ENCODE results near the gene C5orf22.

The C5orf22 gene

DNA sequence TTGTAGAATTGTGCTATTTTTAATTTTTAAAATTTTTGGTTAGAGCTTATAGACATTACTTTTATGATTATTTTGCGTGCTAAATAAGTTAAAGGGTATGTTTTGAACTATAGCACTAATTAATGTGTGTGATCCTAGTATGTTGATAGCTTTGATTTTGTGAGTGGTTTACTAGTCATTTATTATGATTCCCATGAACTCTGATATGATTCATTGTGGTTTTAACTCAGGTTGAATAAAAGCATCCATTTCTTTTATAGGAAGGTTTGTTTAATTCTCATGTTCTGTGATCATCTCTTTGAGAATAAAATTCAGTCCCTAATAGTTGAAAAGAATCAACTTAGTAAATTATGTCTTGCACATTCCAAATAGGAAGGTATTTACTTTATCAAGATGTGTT lies 22.5 kb downstream of the C5orf22 start:
- DNase-seq, result no peak

DNA sequence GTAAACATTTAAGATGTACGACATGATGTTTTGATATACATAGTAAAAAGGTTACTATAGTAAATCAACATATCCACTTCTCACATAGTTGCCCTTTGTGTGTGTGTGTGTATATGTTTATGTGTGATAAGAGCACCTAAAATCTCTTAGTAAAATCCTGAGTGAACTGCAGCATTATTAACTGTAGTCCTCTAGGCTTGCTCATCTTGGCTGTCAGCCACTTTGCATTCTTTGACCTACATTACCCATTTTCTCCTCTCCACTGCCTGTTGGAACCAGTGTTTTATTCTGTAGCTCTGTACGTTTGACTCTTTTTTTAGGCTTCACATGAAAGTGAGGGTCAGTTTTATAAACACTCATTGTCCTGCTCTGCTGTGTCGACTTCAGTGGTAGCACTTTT lies 24.4 kb downstream of the C5orf22 start:
- no peak for DNase-seq

DNA sequence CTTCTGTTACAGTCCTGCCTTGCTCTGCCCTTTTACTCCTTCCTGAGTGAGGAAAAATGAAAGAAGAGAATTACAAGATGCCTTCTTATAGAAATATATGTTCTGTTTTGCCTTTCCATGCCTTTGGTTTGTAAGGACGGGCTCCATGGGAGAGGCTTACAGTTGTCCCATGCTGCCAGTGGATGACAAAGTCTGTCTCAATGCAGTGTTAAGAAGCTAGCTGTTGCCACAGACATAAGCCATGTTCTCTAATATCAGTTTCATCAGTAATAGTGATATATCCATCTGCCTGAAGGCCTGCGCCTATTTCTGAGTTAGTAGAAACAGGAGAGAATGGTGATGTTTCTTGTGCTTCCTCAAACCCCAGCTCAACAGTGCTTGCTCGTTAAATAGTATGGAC lies 27.8 kb downstream of the C5orf22 start:
- no peak for DNase-seq

DNA sequence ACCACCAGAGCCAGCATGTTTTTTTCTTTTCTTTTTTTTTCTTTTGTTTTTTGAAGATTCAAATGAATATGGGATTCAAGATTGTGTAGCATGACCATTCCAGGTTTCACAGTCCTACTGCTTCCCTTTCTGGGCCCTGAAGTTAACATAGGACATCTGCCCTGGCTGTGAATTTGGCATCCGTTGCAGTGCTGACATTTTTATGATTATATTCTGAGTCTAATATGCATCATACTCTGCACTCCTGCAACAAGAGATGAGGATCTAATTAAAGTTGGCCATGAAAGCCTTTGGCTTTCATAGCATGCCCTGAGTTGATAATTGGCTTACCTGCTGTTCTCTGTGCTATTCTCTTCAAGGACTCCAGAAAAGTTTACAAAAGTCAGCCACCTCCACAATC lies 29.8 kb downstream of the C5orf22 start:
- no peak for DNase-seq

DNA sequence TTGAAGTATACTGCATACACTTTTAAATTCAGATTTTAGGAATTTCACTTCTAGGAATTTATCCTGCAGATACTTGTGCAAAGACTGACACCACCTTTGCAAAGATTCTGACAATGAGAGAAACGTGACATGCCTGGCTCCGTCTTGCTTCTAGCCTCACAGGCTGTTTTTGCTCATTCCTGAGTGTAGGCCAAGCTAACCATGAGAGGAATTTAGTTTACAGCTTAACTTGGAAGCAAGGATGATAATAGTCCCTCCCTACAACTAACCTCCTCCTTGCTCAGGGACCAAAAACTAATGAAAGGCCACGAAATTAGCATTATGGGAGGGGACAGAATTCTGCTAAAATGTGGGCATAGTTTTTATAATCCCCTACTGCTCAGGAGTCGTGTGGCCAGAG lies 31.1 kb downstream of the C5orf22 start:
- DNase-seq, result no peak

DNA sequence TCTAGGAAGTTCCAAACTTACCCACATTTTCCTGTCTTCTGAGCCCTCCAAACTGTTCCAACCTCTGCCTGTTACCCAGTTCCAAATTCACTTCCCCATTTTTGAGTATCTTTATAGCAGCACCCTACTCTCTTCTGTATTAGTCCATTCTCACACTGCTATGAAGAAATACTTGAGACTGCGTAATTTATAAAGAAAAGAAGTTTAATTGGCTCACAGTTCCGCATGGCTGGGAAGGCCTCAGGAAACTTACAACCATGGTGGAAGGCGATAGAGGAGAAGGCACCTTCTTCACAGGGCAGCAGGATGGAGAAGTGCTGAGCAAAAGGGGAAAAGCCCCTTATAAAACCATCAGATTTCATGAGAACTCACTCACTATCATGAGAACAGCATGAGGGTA lies 34.3 kb downstream of the C5orf22 start:
- DNase-seq, result peak; percentile 81

DNA sequence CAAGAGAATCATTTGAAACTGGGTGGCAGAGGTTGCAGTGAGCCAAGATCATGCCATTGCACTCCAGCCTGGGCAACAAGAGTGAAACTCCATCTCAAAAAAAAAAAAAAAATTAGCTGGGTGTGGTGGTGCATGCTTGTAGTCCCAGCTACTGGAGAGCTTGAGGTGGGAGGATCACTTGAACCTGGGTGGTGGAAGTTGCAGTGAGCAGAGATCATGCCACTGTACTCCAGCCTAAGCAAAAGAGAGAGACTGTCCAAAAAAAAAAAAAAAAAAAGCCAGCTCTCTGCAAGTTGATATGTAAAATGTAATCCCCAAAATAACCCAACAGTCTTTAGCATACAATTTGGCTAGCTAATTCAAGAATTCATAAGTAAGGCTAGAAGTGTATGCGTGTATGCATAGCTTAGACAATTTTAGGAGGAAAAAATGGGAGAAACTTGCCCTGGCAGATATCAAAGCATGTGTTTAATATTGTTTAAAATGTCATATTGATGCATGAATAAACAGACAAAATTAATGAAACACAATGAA lies 36.3 kb downstream of the C5orf22 start:
- no peak for DNase-seq

DNA sequence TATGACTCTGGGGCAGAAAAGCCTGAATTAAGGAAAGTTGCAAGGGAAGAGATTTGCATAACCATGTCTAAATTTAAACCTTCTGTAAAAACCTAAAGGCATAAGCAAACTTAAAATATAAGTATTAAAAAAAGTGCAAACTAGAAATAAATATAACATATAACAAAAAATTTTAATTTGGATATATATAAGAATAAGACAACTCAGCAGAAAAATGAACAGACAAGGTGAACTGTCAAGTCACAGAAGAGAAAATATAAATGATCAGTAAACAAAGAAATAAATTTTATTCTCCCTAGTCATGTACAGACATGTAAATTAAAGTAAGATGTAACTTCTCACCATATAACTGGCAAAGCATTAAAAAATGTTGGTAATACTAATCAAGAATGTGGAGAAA lies 37.0 kb downstream of the C5orf22 start:
- no peak for DNase-seq

DNA sequence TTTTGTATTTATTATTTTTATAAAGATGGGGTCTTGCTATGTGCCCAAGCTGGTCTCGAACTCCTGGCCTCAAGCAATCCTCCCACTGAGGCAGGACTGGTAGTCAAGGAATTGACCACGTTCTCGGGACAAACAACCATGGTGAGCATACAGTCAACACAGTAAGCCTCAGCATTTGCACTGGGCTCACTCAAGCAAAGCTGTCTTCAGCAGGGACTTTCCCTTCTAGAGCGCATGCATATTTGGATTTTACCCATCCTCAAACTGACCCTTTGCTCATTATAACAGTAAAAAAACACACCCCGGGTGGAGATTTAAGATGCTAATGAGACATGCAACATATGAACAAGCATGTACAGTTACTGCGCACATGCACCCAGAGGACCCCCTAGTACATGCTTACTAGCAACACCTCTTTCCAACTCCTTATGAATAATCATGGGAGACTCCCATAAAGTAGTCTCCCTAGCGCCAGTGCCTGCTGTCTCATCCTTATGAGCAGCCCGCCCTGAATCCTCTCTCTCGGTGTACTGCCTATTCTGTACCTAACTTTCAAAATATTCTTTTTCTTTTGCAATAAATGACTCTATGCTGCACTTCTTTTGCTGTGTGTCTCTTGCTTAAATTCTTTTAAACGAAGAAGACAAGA lies 41.5 kb downstream of the C5orf22 start:
- DNase-seq, result no peak

DNA sequence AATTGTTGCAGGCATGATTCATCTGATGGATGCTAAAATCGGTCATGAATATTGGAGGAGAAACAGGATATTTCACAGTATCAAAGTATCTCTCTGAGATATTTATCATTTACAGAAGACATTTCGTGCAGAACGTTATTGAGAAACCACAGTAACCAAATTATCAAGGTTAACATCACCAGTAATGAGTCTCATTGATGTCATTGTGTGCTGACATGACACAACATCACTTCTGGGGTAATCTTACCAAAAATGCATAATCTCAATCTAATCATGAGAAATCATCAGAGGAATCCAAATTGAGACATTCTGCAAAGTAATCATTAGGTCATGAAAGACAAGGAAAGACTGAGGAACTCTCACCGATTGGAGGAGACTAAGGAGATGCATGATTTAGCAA lies 42.7 kb downstream of the C5orf22 start:
- DNase-seq, result no peak

DNA sequence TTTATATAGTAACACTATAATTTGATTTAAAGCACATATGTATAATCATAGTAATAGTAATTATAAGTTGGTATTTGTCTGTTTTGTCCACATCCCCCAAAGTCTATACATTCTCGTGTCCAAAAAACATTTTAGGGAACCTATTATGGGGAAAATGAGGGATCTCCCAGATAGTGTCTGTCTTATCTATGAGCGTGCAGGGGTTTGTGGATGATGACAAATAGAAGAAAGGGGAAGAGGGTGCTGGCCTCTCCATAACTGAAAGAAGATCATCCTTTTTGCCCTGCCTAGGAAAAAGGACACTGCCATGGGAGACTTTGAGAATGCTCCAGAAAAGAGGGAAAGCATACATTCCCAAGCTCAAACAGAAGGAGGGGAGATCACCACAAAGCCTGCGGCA lies 45.3 kb downstream of the C5orf22 start:
- no peak for DNase-seq

DNA sequence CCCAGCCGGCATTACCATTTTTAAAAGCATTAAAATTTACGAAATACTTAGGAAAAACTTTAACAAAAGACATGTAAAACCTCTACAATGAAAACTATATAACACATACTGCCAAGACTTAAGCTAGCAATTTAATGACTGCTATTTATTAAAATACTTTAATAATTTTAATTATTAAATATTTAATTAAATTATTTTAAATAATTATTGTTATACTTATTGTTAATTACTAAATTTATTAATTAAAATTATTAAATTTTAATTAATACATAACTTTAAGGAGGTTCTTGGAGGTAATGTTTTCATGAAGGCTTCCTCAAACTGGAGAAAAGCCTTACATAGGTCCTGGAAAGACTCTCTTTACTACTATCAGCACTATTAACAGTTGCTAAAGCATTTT lies 47.5 kb downstream of the C5orf22 start:
- DNase-seq, result no peak

DNA sequence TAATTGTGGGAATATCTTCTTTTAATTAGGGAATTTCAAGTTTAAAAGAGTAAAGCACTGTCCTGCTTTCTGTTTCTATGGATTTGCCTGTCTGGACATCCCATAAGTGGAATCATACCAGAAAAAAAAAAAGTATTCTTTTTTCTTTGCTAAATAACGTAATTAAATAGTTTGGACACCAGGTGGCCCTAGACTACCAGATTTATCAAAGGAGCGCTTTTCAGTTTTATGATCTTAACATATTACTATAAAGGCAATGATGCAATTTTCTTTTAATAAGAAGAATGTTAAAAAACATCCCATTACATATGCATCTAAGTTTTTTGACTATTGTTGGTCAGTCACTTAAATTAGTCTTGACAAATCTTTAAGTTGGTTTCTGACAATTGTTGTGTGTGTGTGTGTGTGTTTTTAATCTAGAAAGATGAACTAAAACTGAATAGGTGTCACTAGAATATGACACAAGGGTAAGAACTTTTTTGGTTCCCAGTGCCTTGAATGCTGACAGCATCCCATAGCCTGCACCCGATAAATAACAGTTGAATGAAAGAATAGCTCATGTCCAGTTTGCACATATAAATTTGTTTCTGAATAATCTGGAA lies 49.5 kb downstream of the C5orf22 start:
- DNase-seq, result peak; percentile 49

DNA sequence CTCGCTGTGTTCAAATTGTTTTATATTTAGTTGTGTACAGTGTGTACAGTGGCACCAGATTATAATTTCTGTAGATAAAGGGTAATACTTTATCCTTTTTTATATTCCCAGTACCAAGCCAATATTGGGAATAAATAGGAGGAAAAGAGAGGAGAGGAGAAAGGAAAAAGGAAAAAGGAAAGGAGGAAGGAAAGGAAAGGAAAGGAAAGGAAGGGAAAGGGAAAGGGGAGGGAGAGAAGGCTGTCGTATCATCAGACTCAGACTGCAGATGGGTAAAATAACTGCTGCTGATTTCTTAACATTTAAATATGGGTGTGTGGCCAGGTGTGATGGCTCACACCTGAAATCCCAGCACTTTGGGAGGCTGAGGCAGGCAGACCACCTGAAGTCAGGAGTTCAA lies 51.0 kb downstream of the C5orf22 start:
- no peak for DNase-seq

DNA sequence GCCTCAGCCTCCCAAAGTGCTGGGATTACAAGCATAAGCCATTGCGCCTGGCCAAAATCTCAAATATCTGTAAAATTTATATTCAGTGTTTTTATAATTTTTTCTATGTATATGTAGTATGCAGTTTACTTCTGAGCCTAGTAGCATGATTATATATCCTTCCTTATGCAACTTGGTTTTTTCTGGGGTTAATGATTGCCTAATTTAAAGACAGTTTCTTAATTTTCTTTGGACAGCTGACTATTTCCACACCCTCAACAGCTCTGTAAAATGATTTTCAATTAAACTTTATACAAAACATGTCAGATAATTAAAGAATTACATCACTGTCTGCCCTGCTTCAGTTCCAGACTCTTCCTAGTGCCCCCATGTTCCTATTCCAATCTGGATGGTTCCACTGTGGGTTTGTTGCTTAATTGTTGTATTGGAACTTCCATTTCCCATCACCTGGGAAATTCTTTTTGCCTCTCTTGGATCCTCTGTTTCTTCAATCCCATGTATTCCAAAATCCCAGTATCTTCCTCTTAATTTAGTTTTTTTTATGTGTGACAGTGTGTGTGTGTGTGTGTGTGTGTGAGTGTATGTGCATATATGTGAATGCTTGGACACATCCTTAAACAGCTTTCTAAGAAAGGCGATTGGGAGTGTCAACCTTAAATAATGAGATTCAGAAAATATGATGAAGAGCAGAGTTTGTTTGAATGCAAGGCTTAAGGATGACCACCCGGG lies 53.2 kb downstream of the C5orf22 start:
- DNase-seq, result no peak

DNA sequence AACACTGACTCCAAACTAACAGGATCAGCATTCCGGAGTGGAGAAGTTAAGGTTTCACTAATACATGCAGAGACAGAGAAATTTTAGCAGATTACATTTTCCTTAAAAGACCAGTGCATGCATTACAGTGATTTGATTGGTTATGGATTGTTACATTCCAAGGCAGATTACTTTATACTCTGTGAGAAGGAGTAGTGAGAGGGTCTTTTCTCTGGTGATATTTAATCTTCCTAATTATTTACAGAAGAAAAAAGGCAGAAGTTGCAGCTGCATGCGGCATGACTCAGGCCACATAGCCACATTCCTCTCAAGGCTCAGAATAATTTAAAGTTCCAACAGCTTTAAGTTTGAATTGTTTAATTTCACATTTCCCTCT lies 53.8 kb downstream of the C5orf22 start:
- DNase-seq, result peak; percentile 56

DNA sequence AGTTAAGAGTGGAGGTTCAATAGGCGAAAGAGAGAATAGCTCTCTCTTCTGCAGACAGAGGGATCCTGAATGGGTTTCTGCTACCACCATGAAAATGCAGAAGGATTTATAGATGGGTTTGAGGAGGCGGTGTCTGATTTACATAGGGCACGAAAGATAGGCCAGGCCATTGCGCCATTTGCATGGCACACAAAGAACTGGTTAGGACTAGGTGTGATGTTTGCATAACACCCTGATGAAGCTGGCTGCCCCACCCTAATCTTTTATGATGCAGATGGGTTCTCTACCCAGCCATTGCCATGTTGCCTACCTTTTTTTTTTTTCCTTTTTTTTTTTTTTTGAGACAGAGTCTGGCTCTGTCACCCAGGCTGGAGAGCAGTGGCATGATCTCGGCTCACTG lies 55.4 kb downstream of the C5orf22 start:
- DNase-seq, result no peak

DNA sequence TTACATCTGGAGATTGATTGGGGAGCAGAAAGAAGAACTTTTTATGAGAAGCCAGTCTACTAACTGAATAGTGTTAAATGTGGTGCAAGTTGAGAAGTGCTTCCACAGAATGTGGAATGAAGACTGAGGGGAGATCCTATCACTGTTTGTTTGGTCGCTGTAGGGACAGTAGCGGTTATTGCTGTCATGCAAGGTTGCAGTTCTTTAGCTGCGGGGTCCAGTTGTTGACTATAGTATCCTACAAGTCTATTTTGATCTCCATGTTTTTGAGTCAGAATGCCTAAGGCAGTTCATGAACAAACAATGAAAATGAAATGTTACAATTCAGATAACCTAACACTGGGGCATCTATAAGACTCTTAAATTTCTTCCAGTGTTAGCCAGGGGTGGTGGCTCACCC lies 61.6 kb downstream of the C5orf22 start:
- no peak for DNase-seq

DNA sequence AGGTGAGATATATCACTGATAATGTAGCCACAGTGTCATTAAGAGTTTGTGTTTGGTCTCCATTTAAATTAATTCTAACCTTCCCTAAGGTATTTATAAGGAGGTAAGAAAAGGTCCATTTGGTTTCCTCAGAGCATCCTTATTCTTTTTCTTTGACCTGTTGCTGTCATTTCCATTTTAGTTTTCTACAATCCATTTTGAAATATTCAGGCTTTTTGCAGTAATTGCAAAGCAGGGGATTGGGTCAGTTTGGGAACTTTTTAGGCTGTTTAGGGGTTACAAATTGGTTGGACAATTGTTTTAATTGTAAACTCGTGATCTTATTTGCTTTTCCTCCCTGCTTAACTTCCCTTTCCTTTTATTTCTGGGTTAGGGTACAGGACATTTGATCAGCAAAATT lies 64.3 kb downstream of the C5orf22 start:
- DNase-seq, result no peak

DNA sequence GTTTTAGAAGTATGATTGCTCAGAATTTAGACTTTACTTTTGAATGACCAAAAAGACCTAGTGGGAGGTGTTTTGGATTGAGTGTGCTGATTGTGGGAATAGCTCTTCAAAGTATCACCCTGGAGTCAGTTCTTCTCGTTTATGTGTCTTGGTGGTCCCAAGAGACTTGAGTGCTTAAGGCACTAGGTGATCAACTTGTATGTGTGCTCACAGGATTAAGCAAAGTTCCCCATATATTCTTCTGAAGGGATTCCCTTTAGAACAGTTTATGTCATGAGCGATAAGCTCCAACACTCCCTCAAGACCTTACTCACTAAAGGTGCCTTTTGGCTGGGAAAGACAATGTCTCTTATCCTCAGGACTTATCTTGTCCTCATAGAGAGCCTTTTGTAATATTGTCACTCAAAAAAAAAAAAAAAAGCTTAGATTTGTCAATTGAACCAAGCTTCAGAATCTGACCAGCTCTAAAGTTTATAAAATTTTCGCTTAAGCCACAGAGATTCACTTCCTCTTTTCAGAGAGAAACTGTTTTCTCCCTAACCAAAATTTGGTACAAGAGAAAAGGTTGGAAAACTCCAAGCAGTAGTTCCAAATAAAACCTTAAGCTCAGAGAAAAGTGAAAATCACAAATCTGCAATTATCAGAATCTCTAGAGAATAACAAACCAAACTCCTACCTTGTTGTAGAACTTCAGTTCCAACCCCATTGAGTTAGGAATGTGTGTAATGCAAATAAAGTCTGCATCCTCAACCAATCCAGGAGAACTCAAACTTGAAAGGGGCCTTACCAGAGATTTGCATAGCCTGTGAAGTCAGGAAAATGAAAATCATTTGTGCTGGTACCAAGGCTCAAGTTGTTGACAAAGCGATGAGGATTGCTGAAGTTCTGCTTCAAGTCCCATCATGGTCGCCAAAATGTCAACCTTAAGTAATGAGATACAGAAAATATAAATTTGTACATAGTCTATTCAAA lies 66.8 kb downstream of the C5orf22 start:
- DNase-seq, result peak; percentile 80

DNA sequence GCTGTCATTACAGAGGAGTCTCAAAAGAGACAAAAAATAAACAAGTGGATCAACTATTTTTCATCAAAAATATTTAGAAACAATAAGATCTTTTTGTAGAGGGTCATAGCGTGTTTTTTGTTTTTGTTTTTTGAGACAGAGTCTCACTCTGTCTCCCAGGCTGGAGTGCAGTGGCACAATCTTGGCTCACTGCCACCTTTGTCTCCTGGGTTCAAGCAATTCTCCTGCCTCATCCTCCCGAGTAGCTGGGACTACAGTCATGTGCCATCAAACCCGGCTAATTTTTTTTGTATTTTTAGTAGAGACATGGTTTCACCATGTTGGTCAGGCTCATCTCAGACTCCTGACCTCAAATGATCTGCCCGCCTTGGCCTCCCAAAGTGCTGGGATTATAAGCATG lies 70.2 kb downstream of the C5orf22 start:
- peak; percentile 61 for DNase-seq

DNA sequence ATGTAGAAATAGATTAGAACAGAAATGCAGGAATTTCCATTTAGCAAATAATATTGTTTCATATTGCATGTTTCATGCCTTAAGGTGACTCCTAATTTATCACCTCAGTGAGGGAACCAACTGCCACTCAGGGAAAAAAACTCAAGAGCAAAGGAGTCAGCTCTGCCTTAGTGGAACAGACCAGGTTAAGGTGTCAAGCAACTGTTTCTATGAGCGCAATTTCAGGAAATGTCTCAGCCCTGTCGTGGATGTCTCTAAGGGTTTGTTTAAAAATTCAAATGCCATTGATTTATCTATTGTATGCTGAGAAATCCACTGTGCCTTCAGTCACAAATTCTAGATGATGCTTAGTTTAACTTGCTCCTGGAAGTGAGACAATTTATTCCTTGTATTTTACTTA lies 72.1 kb downstream of the C5orf22 start:
- DNase-seq, result no peak

DNA sequence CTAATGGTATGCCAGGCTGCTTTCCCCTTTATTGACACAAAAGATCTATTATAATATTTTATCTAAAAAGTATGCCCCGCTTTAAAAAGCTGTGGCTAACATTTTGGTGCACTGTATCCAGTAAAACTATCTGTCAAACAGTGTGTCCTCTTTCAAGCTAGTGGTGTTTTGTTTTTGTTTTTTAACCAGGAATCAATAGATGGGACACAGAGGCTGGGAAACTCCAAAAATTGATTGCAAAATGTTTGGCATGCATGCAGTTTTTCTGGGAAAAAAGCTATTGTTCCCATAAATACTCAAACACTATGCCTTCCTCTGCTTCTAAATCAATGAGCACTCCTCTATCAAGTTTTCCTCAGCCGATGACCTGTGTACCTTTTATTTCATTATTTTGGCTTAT lies 72.5 kb downstream of the C5orf22 start:
- no peak for DNase-seq
